ENCODE measurements around the gene SFRP5.

The SFRP5 gene

GRCh38 chr10:97743169-97743943 lies 28.4 kb downstream of the SFRP5 start:
- intact Hi-C loops (cut with DNase I): no loop called here
- peak in 1 of 10 donors; percentile 38 for DNase-seq

DNA sequence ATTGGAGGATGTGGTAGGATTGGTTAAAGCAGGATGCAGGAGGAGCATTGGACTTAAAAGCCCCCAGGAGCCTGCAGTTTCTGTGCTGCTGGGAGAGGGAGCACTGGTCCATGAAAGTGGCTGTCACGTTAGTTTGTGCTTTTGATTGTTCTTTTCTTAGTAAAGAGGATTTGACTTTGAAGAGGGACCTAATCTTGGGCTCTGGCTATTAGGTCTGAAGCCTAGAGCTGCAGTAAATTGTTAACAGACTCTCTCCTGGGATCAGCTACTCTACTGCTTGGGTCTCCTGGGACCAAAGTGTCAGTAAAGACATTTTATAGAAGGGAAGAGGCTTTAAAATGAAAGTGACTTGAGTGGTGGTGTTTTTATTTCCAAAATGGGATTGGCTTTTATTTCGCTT lies 31.2 kb downstream of the SFRP5 start:
- intact Hi-C loops (cut with DNase I): no loop called here
- no peak for DNase-seq

DNA sequence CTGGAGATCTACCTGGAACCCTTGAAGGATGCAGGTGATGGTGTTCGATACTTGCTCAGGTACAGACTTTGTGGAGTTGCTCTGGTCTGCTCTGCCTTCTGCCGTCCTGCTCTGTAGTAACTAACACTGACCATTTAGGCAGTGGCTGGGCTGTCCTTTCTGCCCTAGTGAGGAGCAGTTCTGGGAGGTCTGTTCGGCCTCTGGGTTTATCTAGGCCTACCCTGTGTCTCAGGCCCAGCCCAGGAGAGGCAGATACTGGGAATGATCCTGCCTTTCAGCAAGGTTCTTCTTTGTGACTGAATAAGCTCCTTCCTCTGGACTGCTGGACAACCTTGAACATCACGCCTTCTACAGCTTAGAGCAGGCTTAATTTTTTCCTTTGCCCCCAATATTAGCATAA lies 33.2 kb downstream of the SFRP5 start:
- peak in 1 of 10 donors; percentile 25 for DNase-seq
- intact Hi-C loops (cut with DNase I): loop anchor here (5.0 kb wide), 1 partner anchor 166 kb away; the partner anchor contains the start of gene ANKRD2

DNA sequence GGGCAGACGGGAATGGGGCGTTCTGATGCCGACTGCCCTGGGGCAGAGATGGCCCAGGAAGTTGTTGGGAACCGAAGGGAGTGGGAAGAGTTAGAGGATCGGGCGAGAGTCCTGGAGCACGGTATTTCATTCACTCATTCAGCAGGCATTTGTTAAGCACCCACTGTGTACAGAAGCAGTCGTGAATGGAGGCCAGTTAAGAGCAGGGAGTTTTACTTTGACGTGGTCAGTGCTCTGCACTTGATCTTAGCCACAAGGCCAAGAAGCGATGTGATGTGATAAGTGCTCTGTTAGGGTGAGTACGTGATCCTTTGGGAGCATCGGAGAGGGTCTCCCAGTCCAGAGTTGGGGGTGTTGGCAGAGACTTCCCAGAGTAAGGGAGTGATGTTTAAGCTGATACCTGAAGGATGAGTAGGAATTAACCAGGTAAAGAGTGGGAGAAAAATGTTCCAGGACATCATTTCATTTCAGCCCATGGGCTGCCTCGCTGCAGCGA lies 34.0 kb downstream of the SFRP5 start:
- intact Hi-C loops (cut with DNase I): loop anchor here (5.0 kb wide), 1 partner anchor 166 kb away; the partner anchor contains the start of gene ANKRD2
- DNase-seq: peak in 1 of 10 donors; percentile 12

DNA sequence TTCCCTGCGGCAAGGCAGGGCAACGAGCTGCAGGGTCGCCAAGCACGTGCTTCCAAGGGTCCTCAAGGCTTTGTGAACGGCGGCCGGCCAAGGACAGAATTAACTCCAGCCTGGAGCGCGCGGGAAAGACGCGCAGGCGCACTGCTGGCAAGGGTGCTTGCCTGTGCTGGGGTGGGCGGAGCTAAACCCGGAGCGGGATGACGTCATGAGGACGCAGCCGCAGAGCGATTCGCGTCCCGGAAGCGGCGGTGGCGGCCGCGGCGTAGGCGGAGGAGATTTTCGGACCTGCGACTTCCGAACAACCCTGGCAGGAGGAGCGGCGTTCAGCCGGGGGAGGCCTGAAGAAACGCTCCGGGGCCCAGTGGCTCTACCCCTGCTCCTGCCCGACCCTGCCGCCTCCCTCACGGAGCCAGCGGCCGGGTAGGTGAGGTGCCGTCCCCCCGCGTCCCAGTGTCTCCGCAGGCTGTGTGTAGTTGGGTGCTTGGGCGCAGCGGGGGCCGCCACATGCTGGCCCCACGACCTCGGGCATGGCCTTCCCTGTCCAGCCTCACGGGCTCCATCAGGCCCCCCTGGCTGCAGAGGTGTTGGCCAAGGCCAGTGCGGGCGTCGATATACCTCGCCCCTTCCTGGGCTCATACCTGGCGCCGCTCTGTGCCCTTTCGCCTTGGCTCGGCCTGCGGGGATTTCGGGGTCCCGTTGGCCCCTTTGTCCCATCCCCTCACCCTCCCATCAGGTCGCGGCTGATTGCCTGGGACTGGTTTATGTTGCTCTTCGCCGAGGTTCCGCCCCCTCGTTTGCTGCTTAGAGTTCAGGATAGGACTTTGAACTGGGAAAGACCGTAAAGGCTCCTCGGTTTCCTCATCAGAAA lies 34.7 kb downstream of the SFRP5 start, which contains the start of gene ZFYVE27:
Gene ZFYVE27 (plus strand): TSS at position 227 of the 868 bp plus-strand sequence. CDS start 1,350 bp downstream, outside the sequence.
- intact Hi-C loops (cut with DNase I): loop anchor here (5.0 kb wide), 1 partner anchor 165 kb away; the partner anchor contains the start of gene ANKRD2
- peak; percentile 90 to 99 (median 94) for DNase-seq

DNA sequence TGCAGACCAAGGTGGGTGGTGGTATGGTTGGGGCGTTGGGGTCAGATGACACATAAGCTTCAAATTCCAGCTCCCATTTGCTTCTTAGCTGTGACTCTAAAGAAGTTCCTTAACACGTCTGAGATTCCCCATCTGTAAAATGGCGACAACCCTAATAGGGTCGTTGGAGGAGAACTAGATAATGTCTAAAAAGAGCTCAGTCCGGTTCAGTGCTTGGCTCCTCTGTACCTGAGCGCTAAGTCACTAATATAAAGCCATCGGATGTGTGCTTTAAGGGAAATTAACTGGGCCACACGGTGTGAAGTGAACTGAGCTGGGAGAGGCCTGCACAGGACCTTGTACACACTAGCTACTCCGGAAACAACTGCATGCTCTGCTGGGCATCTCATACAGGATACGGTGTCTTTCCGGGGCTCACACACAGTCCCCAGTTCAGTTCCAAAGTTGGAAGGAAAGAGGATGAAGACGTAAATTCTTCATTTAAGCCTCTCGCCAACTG lies 35.3 kb downstream of the SFRP5 start:
- intact Hi-C loops (cut with DNase I): loop anchor here (5.0 kb wide), 1 partner anchor 164 kb away; the partner anchor contains the start of gene ANKRD2

GRCh38 chr10:97734021-97734420 lies 37.8 kb downstream of the SFRP5 start:
- intact Hi-C loops (cut with DNase I): no loop called here
- DNase-seq: peak in 1 of 10 donors; percentile 22

More for the DNA sequence above, 35.3 kb downstream of the SFRP5 start:
- no peak for DNase-seq

- peak in 1 of 10 donors; percentile 10 for DNase-seq
- intact Hi-C loops (cut with DNase I): no loop called here
Observed at GRCh38 chr10:97733256-97733655, 38.5 kb downstream of the SFRP5 start.

DNA sequence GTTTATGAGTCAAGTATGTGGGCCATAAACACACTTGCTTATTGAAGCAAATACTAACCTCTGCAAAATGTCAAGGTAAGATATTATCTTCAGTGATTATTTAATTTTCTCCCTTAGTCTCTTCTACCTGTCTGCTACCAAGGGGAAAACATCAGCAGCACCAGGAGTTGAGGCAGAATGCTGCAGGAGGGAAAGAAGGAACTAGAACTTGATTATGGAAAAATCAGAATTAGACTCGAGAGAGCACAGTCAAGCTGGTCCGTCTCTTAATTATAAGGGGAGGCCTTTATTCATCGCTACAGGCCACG lies 39.8 kb downstream of the SFRP5 start:
- no peak for DNase-seq
- intact Hi-C loops (cut with DNase I): no loop called here

DNA sequence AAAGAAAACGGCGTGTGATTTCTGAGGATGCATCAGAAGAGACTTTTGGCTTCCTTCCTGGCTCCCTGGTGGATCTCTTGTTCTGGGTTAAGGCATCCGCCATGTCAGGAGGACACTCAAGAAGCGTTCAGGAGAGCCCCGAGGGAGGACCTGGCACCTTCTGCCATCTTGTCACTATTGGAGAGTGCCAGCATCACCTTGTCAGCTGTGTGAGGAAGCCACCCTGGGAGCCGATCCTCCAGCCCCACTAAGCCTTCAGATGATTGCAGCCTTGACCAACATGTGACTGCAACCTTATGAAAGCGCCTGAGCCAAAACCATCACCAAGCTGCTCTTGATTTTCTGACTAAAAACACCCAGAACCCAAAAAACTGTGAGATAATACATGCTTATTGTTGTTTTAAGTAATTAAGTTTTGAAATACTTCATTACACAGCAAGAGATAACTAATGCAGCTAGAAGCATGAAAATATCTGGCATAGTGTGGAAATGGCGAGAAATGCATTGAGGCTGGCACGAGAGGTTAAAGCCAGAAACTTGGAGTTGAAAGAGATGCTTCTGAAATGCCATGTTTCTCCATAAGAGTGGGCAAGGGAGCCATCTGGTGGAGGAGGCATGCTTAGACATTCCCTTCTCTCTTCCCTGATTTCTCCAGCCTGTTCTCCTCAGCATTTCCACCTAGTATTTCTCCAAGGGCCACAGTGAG lies 40.3 kb downstream of the SFRP5 start:
- intact Hi-C loops (cut with DNase I): loop anchor here (1.0 kb wide), 2 partner anchors 22 to 54 kb away; no protein-coding TSS in a partner anchor
- peak in 6 of 10 donors; percentile 55 to 89 (median 75) for DNase-seq

- DNase-seq: no peak
- intact Hi-C loops (cut with DNase I): no loop called here
Observed at GRCh38 chr10:97729014-97729413, 42.8 kb downstream of the SFRP5 start.

DNA sequence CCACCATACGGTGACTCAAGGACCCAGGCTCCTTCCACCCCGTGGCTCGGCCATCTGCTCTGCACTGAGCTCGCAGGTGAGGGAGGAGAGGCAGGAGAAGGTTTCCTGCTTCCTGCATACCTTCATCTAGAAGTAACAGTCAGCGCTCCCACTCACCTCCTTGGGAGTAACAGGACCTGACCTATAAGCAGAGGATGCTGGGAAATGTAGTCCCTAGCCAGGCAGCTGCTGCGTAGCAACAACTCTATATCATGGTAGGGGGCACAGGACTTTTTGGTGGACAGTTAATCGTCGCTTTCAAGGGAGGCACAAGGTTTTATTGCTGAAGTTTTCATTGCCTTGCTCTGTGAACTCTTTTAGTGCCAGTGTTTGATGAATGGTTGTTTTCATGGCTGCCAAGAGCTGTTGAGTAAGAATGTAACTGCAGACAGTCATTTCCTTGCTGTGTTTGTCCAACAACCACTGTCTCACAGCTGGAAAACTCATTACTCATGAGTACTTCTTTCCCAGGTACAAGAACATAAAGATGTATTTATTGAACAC lies 45.1 kb downstream of the SFRP5 start:
- no peak for DNase-seq
- intact Hi-C loops (cut with DNase I): no loop called here

DNA sequence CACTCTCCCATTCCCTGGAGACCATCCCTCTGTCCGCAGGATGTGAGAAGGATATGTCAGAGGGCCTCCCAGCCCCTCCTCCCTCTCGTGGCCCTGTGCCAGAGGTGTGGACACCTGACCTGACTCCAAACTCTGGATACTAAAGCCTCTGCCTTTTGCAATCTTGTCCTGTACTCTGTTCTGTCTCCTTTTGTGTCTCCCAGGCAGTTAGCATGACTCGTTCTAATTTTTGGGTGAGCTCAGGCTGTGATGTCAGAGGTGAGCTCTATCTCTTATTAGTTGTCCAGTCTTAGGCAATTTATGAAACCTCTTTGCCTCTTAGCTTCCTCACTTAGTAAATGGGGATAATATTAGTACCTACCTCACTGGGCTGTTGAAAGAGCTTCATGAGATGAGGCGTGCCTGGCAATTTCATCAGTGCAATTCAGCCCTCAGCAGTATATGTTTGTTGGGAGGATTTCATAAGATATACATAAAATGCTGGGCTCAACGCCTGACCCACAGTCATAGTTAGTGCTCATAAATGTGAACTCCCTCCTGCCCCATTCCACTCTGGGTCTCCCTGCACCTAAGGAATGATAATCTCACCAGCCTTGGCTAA lies 47.4 kb downstream of the SFRP5 start:
- intact Hi-C loops (cut with DNase I): no loop called here
- no peak for DNase-seq

DNA sequence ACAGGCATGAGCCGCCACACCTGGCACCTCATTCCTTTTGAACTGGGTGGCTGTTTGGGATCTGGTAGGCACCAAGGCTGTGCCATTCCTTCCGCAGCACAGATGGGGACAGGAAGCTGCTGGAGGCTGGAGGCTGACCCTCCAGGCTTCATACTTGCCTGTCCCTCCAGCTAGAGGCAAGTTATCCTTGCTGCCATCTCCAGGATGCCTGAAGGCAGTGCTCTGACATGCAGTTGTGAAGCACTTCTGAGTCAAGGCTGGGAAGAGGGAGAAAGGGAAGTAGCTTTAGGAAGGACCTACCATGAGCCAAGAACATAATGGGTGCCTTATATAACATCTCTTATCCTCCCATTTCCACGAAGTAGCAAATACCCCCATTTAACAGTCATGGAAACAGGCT lies 48.8 kb downstream of the SFRP5 start:
- intact Hi-C loops (cut with DNase I): no loop called here

DNA sequence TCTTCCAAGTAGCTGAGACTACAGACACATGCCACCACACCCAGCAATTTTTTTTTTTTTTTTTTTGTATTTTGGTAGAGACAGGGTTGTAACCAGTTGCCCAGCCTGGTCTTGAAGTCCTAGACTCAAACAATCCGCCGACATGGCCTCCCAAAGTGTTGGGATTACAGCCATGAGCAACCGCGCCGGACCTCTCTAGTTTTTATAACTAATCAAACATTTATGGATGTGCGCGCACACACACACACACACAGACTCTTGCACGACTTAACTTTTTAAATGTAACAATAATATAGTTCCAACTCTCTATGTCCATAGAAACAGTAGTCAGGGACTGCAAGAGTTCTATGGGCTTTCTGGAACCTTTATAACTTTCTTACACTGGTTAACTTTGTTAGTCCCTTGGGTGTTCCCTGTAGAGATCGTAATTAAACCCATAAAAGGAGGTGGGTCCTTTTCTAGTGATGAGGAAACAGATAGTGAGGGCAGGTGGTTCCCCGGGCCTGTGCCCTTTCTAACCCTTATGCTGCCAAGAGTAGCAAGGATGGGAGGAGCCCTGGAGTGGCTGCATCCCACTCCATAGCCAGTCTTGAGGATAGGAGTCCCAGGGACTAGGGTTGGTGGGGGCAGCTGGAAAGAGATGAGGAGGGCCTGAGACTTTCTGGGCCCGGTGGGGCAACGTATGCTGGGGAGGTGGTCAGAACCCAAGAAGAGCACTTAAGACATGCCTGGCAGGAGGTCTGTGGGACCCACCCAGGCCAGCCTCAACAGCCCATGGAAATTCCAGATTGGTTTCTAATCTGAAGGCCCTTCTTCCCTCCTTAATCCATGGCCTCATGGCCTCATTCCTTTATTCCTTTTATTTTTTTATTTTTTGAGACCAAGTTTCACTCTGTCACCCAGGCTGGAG lies 49.7 kb downstream of the SFRP5 start:
- peak in 1 of 10 donors; percentile 15 for DNase-seq
- intact Hi-C loops (cut with DNase I): no loop called here

More for the DNA sequence above, 48.8 kb downstream of the SFRP5 start:
- DNase-seq: no peak

GRCh38 chr10:97719602-97720001 lies 52.2 kb downstream of the SFRP5 start:
- no peak for DNase-seq
- intact Hi-C loops (cut with DNase I): no loop called here

GRCh38 chr10:97718659-97719142 lies 53.1 kb downstream of the SFRP5 start:
- intact Hi-C loops (cut with DNase I): no loop called here
- DNase-seq: no peak

- DNase-seq: peak in 8 of 10 donors; percentile 33 to 89 (median 54)
- intact Hi-C loops (cut with DNase I): no loop called here
Observed at GRCh38 chr10:97718178-97718577, 53.6 kb downstream of the SFRP5 start.
